Measurements from ENCODE around the gene ZNF236. TPM values are rescaled to one million over a fixed set of nuclear protein-coding genes. Genes with fewer than 3 reads are reported as not detected.
"Not testable (repeated sequence)": the region's sequence is repeated elsewhere in the genome, so short reads cannot be mapped to it uniquely, and the experiment has no call there.

ZNF236 gene
- total RNA-seq, 1 experiment from 2014 or later, result 11.8 TPM

DNA sequence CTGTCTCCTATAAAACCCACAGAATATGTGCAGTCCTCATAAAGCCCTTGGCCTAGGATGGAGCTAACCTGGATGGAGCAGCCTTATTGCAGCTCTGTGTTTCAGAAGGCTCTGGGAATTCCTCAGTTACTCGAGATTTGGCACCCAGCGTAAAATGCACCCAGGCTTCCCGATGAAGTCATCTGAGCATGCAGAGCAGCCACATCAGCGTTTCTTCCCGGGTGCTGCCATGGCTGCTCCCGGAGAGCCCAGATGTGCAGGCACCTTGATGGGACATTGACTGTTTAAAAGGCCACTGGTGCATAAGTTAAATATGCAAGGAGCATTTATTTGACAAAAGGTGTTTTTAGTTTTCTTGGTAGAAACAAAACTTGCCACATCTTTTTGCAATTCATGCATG lies 195.0 kb downstream of the ZNF236 start:
- DNase-seq (ENCODE audit: low read depth), result no peak

DNA sequence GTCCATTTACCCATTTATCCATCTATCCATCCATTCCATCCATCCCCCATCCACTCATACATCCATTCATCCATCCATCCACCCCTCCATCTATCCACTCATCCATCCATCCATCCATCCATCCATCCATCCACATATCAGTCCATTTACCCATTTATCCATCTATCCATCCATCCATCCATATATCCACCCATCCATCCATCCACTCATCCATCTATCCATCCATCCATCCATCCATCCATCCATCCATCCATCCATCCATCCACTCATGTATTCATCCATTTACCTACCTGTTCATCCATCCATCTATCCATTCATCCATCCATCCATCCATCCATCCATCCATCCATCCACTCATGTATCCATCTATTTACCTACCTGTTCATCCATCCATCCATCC lies 196.3 kb downstream of the ZNF236 start:
- not testable (repeated sequence) for DNase-seq (ENCODE audit: low read depth)

DNA sequence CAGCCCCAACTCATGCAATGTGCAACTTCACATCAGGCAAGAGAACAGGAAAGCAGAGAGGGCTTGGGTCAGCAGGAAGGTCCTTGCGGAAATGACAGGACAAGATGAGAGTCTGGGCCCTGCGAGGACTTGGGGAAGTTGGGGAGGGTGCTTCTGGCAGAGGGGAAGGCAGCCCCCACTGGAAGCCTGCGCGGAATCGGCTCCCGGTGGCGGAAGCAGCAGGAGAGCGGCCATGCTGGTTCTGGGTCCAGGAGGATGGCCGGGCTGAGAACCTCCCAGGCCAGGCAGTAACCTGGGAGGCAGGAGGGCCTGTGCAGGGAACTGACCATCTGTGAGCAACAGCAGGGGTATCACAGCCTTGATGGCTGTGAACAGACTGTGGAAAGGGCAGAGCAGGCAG lies 197.3 kb downstream of the ZNF236 start:
- no peak for DNase-seq (ENCODE audit: low read depth)

Small RNA genes within 50 kb of the gene (small RNA-seq; reads per million reads assigned to genes)
- gene RF00017, result not detected
- not detected for gene RNU6-346P

All from HT1080 (cell line).